Naive thymus-derived CD8-positive, alpha-beta T cell (primary cell): Measurements from ENCODE around the gene ZDHHC14. TPM values are rescaled to one million over a fixed set of nuclear protein-coding genes. Genes with fewer than 3 reads are reported as not detected.
"Not testable (repeated sequence)": the region's sequence is repeated elsewhere in the genome, so short reads cannot be mapped to it uniquely, and the experiment has no call there.

Source experiments
- ATAC-seq, 2 donors: fragments of 150-1000 bp; cut with Tn5 transposase in 1 of 2; sonication (Bioruptor Pico), chemical (Tn5 transposase) in 1 of 2; 1 replicate in 1 of 2; 2 replicates in 1 of 2; pipeline ENCODE4 v1.10.0; 2021; ENCODE audit warnings: mild to moderate bottlenecking in 2 of 2, moderate library complexity in 2 of 2
- POLR2A ChIA-PET: fragments of 350-600 bp; sonication (Branson Sonifier 250); formaldehyde crosslinking; loops from one replicate; lab custom pipeline; 2021; ENCODE audit warnings: antibody characterized with exemption; lab: Charles Lee
- DNase-seq, 10 donors: peaks; one replicate each; pipeline versions ENCODE4 v3.0.0 to v3.0.0-alpha.2; 2020 to 2022
- H3K27ac Mint-ChIP-seq, 10 donors: one replicate each; pipeline ENCODE4 v1.8.0; 2020 to 2022; ENCODE audit warnings: mild to moderate bottlenecking in 10 of 10, mixed read lengths in 10 of 10, moderate library complexity in 4 of 10, inconsistent platforms in 1 of 10
- H3K27me3 Mint-ChIP-seq, 5 donors: one replicate each; pipeline ENCODE4 v1.8.0; 2021 to 2022; ENCODE audit warnings: mixed read lengths in 5 of 5
- H3K36me3 Mint-ChIP-seq, 3 donors: one replicate each; pipeline ENCODE4 v1.8.0; 2020 to 2022; ENCODE audit warnings: mixed read lengths in 3 of 3, mild to moderate bottlenecking in 2 of 3, inconsistent platforms in 1 of 3
- H3K4me1 Mint-ChIP-seq, 4 donors: one replicate each; pipeline ENCODE4 v1.8.0; 2021 to 2022; ENCODE audit warnings: mixed read lengths in 4 of 4
- H3K4me3 Mint-ChIP-seq, 10 donors: one replicate each; pipeline ENCODE4 v1.8.0; 2020 to 2022; ENCODE audit warnings: mild to moderate bottlenecking in 10 of 10, mixed read lengths in 10 of 10, moderate library complexity in 6 of 10, inconsistent platforms in 1 of 10
- H3K9me3 Mint-ChIP-seq, 9 donors: one replicate each; pipeline ENCODE4 v1.8.0; 2020 to 2022; ENCODE audit warnings: mixed read lengths in 9 of 9, mild to moderate bottlenecking in 3 of 9, inconsistent platforms in 1 of 9, moderate library complexity in 1 of 9
- polyA plus RNA-seq, 3 donors: library from polyadenylated mRNA; unstranded; fragments of 300-500 nt; fragmentation: Illumina TruSeq; gene quantifications; one replicate each; pipeline ENCODE4 v1.2.3, GENCODE V29; 2021
- total RNA-seq, 8 experiments: library from RNA in 2 of 8; stranded (reverse) in 2 of 8; gene quantifications; one replicate each; pipeline ENCODE4 v1.2.3 and lab custom pipeline; 2021 to 2026

ZDHHC14 gene
- total and polyA plus RNA-seq, 5 experiments from 2014 or later, result 0.09 to 1.9 (median 1.4) TPM

DNA sequence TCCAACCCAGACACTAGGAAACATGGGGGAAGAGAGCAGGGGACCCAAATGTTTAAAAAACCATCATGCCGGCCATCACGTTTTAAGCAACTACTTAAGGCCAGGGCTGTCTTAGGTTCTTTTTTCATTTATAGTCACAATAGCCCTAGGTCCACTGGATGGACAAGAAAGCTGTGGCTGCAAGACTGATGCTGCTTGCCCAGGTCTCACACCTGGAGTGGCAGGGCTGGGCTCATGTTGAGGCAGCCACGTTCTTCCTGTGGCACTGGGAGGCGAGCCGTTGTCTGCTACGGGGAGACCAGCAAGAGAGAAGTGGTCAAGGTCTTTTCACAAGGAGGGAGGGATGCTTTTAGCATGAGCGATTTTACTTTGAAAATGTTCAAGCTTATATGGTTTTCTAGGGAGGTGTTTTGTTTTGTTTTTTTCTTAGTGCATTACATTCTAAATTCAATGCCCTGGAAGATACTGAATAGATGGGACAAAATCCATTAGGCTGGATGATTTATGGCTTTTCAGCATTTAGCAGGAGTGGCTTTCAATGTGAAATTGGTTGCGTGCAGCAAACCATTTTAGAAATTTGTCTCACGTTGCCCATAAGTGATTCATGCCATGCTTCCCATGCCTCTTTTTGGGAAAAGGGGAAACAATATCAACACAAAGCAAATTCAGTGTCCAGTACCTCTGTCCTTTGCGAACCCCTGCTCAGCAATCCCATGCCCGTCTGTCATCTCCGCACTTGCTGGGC, 335.4 kb downstream of the ZDHHC14 start:
- Mint-ChIP-seq H3K9me3 (no peaks in the 10 kb centered on the region), H3K27ac (peak overlapping the region in 1 of 10 donors; percentile 57), H3K4me1 (peaks cover 0 to 7% (median 2%) of the 10 kb centered on the region in 4 donors), H3K36me3 (no peaks in the 10 kb centered on the region), H3K27me3 (no peaks in the 10 kb centered on the region), H3K4me3 (no peak overlapping the region)
- ATAC-seq (no peak), DNase-seq (no peak)
- POLR2A ChIA-PET, result interaction anchor here (0.6 kb wide), 1 partner anchor 822 kb away, joined by 3 read pairs; no protein-coding TSS in a partner anchor

GRCh38 chr6:157717340-157717748, 336.4 kb downstream of the ZDHHC14 start:
- Mint-ChIP-seq H3K27me3 (no peaks in the 10 kb centered on the region), H3K27ac (peak overlapping the region in 1 of 10 donors; percentile 21), H3K36me3 (no peaks in the 10 kb centered on the region), H3K9me3 (peaks cover 0 to under 1% (median 0%) of the 10 kb centered on the region in 9 donors), H3K4me3 (no peak overlapping the region), H3K4me1 (peaks cover 0 to 7% (median 2%) of the 10 kb centered on the region in 4 donors)
- DNase-seq, result no peak
- ATAC-seq, result no peak
- POLR2A ChIA-PET, result no interaction called here

DNA sequence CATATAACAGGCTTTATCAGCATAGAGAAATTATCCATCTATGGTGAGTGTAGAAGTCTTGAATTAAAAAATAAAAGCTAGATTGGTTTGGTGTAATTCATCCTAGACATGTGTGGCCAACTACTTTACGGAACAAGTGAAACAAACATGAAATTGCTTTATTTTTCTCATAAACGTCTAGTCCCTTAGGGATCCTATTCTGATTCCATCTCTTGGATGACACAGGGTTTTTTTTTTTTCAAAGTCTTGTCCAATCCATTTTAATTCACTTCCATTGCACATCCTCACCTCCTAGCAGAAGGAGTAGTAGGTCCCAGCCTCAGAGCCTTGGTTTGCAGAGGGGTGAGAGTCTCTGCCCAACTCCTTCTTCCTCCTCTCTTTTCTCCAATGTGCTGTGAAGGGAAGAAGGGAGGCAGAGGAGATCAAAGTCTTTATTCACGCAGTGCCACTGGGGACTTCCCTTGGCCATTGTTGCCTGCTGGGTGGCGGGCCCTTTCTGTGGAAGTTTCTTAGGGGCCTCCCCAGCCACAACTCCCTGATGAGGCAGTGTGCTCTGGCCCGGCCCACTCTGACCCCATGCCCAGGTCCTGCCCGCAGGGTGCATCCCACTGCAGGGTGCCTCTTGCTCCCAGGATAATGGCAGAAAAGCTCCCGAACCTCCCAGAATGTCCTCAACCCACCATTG, 337.7 kb downstream of the ZDHHC14 start:
- Mint-ChIP-seq H3K4me1 (peaks cover 0 to 7% (median 2%) of the 10 kb centered on the region in 4 donors), H3K27ac (no peak overlapping the region), H3K27me3 (no peaks in the 10 kb centered on the region), H3K4me3 (no peak overlapping the region), H3K36me3 (no peaks in the 10 kb centered on the region), H3K9me3 (peaks cover 0 to 2% (median 0%) of the 10 kb centered on the region in 9 donors)
- POLR2A ChIA-PET, result no interaction called here
- DNase-seq, result no peak
- ATAC-seq, result no peak

DNA sequence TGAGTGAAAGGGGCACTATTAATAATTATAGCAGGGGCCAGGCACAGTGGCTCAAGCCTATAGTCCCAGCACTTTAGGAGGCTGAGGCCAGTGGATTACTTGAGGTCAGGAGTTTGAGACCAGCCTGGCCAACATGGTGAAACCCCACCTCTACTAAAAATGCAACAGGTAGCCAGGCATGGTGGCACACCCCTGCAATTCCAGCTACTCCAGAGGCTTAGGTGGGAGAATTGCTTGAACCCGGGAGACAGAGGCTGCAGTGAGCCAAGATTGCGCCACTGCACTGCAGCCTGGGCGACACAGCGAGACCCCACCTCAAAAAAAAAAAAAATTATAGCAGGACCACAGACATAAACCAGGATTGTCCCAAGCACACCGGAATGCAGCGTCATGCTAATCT, 340.0 kb downstream of the ZDHHC14 start:
- not testable (repeated sequence) for H3K27ac Mint-ChIP-seq, H3K27me3 Mint-ChIP-seq, H3K4me1 Mint-ChIP-seq, H3K4me3 Mint-ChIP-seq, DNase-seq, ATAC-seq
- POLR2A ChIA-PET, result interaction anchor here (0.7 kb wide), 1 partner anchor 67 kb away, joined by 3 read pairs; no protein-coding TSS in a partner anchor
- peaks cover 4 to 21% (median 19%) of the 10 kb centered on the region in 9 donors for H3K9me3 Mint-ChIP-seq
- H3K36me3 Mint-ChIP-seq, result peaks cover 0 to 18% (median 6%) of the 10 kb centered on the region in 3 donors

GRCh38 chr6:157721426-157721825, 340.4 kb downstream of the ZDHHC14 start:
- Mint-ChIP-seq H3K27ac (no peak overlapping the region), H3K4me3 (no peak overlapping the region), H3K36me3 (peaks cover 0 to 23% (median 9%) of the 10 kb centered on the region in 3 donors), H3K4me1 (peaks cover 0 to 7% (median 5%) of the 10 kb centered on the region in 4 donors), H3K27me3 (no peaks in the 10 kb centered on the region), H3K9me3 (peaks cover 7 to 25% (median 19%) of the 10 kb centered on the region in 9 donors)
- POLR2A ChIA-PET, result no interaction called here
- ATAC-seq (no peak), DNase-seq (no peak)

GRCh38 chr6:157721830-157722229, 340.8 kb downstream of the ZDHHC14 start:
- no peaks in the 10 kb centered on the region for H3K27me3 Mint-ChIP-seq
- POLR2A ChIA-PET, result interaction anchor here (0.6 kb wide), 1 partner anchor 22 kb away, joined by 4 read pairs; no protein-coding TSS in a partner anchor
- H3K9me3 Mint-ChIP-seq, result peaks cover 7 to 27% (median 19%) of the 10 kb centered on the region in 9 donors
- no peak overlapping the region for H3K4me3 Mint-ChIP-seq
- H3K36me3 Mint-ChIP-seq, result peaks cover 0 to 23% (median 9%) of the 10 kb centered on the region in 3 donors
- no peak for DNase-seq
- ATAC-seq, result no peak
- no peak overlapping the region for H3K27ac Mint-ChIP-seq
- peaks cover 0 to 7% (median 5%) of the 10 kb centered on the region in 4 donors for H3K4me1 Mint-ChIP-seq

GRCh38 chr6:157723376-157723775, 342.4 kb downstream of the ZDHHC14 start:
- no peak overlapping the region for H3K27ac Mint-ChIP-seq
- DNase-seq, result no peak
- peaks cover 7 to 27% (median 19%) of the 10 kb centered on the region in 9 donors for H3K9me3 Mint-ChIP-seq
- peaks cover 0 to 6% (median 2%) of the 10 kb centered on the region in 4 donors for H3K4me1 Mint-ChIP-seq
- no peaks in the 10 kb centered on the region for H3K27me3 Mint-ChIP-seq
- no peak overlapping the region for H3K4me3 Mint-ChIP-seq
- no peak for ATAC-seq
- POLR2A ChIA-PET, result no interaction called here
- peaks cover 0 to 23% (median 9%) of the 10 kb centered on the region in 3 donors for H3K36me3 Mint-ChIP-seq

DNA sequence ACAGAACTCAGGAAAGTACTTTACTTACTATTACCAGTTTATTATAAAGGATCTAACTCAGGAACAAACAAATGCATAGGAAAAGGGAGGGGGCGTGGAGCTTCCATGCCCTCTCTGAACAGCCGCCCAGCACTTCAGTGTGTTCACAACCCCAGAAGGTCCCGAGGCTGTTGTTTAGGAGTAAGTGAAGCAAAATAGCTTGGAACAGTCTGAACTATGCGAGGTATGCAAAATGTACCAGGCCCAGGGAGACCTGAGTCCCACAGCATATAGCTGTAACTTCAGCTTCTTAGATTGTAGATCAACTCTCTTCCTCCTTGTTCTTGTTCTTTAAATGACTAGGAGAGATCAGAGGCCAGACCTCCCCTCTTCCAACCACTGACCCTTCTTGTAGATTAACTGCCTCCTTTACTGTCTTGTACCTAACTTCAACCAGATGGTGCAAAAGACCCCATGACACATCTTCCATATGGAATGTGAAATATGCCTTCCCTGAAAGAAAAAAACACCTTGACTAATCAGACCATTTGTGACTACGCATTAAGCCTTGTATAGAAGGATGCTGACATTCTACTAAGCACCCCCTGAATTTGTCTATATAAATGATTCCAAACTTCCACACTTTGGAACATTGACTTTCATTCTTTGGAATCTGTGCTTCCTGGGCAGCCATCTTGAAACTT, 343.3 kb downstream of the ZDHHC14 start:
- DNase-seq (no peak), ATAC-seq (no peak)
- POLR2A ChIA-PET, result no interaction called here
- H3K27ac Mint-ChIP-seq, result peak overlapping the region in 2 of 10 donors; percentile 57 to 63
- H3K4me3 Mint-ChIP-seq, result no peak overlapping the region
- peaks cover 0 to 23% (median 9%) of the 10 kb centered on the region in 3 donors for H3K36me3 Mint-ChIP-seq
- H3K9me3 Mint-ChIP-seq, result peaks cover 7 to 27% (median 19%) of the 10 kb centered on the region in 9 donors
- H3K4me1 Mint-ChIP-seq, result peaks cover 0 to 6% (median 2%) of the 10 kb centered on the region in 4 donors
- H3K27me3 Mint-ChIP-seq, result no peaks in the 10 kb centered on the region

- DNase-seq (peak in 2 of 10 donors; percentile 9 to 11), ATAC-seq (peak in 1 of 2 donors; percentile 32)
- H3K27ac Mint-ChIP-seq, result peak overlapping the region in 3 of 10 donors; percentile 16 to 64 (median 39)
- POLR2A ChIA-PET, result no interaction called here
- peaks cover 0 to 6% (median 2%) of the 10 kb centered on the region in 4 donors for H3K4me1 Mint-ChIP-seq
- peak overlapping the region in 1 of 10 donors; percentile 35 for H3K4me3 Mint-ChIP-seq
- H3K9me3 Mint-ChIP-seq, result peaks cover 7 to 27% (median 19%) of the 10 kb centered on the region in 9 donors
- no peaks in the 10 kb centered on the region for H3K27me3 Mint-ChIP-seq
- H3K36me3 Mint-ChIP-seq, result peaks cover 0 to 23% (median 9%) of the 10 kb centered on the region in 3 donors
These were observed 344.2 kb downstream of the ZDHHC14 start for GRCh38 chr6:157724960-157725741.

- no peak for DNase-seq
- H3K36me3 Mint-ChIP-seq, result peaks cover 0 to 23% (median 9%) of the 10 kb centered on the region in 3 donors
- H3K4me1 Mint-ChIP-seq, result peaks cover 0 to 6% (median 2%) of the 10 kb centered on the region in 4 donors
- peak overlapping the region in 2 of 10 donors; percentile 6 to 21 for H3K27ac Mint-ChIP-seq
- POLR2A ChIA-PET, result no interaction called here
- H3K4me3 Mint-ChIP-seq, result no peak overlapping the region
- no peaks in the 10 kb centered on the region for H3K27me3 Mint-ChIP-seq
- peaks cover 7 to 27% (median 19%) of the 10 kb centered on the region in 9 donors for H3K9me3 Mint-ChIP-seq
- ATAC-seq, result no peak
These were observed 344.8 kb downstream of the ZDHHC14 start for GRCh38 chr6:157725836-157726235.

DNA sequence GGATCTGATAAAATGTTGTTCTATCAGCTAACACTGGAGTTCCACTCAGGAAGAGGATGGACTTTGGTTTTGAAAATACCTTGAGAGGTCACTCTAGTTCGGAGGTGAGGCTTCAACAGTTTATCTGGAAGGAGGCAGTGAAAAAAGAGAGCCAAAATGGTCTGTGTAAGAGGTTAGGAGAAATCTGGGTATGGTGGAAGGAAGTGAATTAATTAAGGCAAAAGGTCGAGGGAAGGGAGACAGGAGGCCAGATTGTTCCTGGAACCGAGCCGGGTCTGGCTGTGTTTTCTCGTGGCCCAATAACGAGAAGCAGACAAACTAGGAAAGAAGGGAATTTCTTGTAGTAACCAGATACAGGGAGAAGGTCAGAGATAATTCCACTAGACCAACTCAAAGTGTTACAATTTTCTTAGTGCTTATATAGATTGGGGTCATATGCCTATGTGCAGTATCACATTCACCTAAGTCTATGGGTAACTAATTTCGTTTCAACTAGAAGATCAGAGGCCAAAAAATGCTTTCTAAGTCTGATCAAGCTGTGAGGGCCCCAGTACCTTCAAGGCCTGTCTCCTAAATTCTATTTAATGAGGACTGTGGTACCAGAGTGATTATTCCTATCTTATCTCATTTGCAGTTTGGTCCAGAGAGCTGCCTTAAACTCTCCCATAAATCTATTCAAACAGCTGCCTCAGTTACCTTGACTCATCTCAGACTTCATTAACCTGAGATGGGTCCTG, 346.1 kb downstream of the ZDHHC14 start:
- ATAC-seq (no peak), DNase-seq (no peak)
- peak overlapping the region in 1 of 10 donors; percentile 14 for H3K27ac Mint-ChIP-seq
- peaks cover 0 to 23% (median 9%) of the 10 kb centered on the region in 3 donors for H3K36me3 Mint-ChIP-seq
- H3K4me1 Mint-ChIP-seq, result peaks cover 0 to 6% (median 2%) of the 10 kb centered on the region in 4 donors
- peaks cover 7 to 27% (median 19%) of the 10 kb centered on the region in 9 donors for H3K9me3 Mint-ChIP-seq
- POLR2A ChIA-PET, result no interaction called here
- H3K27me3 Mint-ChIP-seq, result no peaks in the 10 kb centered on the region
- H3K4me3 Mint-ChIP-seq, result no peak overlapping the region
